ENCODE measurements around the gene RAPGEF2.
"Not testable (repeated sequence)": the region's sequence is repeated elsewhere in the genome, so short reads cannot be mapped to it uniquely, and the experiment has no call there.

The RAPGEF2 gene

GRCh38 chr4:159097785-159098184, 5.1 kb upstream of the RAPGEF2 start:
- DNase-seq (ENCODE audit: low spot score), result no peak

GRCh38 chr4:159098482-159099127, 4.3 kb upstream of the RAPGEF2 start:
- DNase-seq (ENCODE audit: low spot score), result no peak

DNA sequence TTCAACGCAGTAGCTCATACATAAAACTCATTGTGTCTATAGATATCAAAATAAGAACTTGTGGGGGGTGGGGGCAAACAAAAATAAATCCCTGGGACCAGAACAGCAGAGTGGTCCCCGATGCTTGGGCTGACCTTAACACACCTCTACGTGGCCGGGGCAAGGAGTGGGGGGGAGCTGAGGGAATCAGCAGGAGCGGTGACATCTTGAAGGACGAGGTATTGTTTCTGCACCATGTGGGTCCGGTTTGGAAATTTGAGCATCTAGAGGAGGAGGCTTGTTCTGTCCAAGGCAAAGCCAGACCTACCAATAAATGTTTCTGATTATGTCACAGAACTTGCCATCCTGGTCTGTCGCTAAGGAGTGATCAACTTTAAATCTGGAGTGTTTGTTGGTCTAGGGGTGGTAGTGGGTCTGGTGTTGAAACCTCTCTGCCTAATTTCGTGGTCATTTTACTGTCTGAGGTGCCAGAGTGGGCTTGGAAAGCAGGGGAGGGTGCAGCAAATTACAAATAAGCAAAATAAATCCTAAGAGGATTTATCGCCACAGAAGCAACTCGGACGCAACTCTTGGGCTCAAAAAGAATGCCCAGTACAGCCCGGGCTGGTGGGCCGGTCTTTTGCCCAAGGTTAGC, 774 bp upstream of the RAPGEF2 start:
- DNase-seq (ENCODE audit: low spot score), result peak; percentile 39

DNA sequence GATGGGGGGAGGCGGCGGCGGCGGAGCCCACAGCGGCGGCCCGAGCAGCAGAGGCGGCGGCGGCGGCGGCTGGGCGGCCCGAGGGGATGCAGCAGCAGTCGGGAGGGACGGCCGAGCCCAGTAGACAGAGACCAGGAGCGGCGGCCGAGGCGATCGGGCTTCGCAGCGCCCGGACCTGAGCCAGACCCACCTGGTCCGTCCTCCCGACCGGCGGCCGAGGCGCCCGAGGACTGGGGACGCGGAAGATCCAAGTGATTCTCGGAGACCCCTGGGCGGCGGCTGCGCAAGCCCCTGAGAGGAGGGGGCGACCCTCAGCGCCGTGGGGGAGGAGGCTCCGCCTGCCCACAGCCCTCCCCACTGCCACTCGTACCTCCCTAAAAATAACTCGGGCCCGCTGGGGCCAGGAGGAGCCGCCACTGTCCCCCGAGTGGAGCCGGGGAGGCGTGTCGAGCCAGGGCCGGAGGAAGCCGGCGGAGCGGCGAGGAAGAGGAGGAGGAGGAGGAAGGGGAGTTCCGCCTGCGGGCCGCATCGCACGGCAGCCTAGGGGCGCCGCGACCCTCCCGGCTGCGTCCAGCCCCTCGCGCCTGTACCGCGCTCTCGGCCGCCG, 608 bp downstream of the RAPGEF2 start:
- DNase-seq (ENCODE audit: low spot score), result no peak

- DNase-seq (ENCODE audit: low spot score), result no peak
Observed at GRCh38 chr4:159104694-159105414, 2.0 kb downstream of the RAPGEF2 start.

- no peak for DNase-seq (ENCODE audit: low spot score)
Observed at GRCh38 chr4:159105761-159106243, 2.9 kb downstream of the RAPGEF2 start.

GRCh38 chr4:159106636-159107035, 3.8 kb downstream of the RAPGEF2 start:
- DNase-seq (ENCODE audit: low spot score), result no peak

GRCh38 chr4:159107203-159107925, 4.5 kb downstream of the RAPGEF2 start:
- DNase-seq (ENCODE audit: low spot score), result no peak

- DNase-seq (ENCODE audit: low spot score), result no peak
Observed at GRCh38 chr4:159108124-159108523, 5.2 kb downstream of the RAPGEF2 start.

GRCh38 chr4:159110961-159111360, 8.1 kb downstream of the RAPGEF2 start:
- no peak for DNase-seq (ENCODE audit: low spot score)

DNA sequence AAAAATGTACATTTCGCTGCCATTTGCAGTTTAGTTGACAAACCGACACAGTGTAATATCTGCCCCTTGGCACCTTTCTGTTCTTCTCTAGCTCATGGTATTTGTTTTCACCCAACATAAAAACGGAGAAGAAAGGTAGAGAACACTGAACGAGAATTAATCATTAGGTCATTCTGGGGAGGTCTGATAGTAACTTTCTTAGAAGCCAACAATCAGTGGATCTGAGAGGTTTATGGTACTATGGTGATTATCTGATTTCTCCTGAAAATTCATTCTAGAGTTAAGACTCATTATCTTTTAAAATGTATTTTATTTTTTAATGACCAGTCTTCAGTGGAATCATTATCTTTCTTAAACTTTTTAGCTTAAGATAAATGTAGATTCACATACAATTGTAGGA, 8.5 kb downstream of the RAPGEF2 start:
- no peak for DNase-seq (ENCODE audit: low spot score)

- not testable (repeated sequence) for DNase-seq (ENCODE audit: low spot score)
Observed at GRCh38 chr4:159113366-159113765, 10.5 kb downstream of the RAPGEF2 start.

DNA sequence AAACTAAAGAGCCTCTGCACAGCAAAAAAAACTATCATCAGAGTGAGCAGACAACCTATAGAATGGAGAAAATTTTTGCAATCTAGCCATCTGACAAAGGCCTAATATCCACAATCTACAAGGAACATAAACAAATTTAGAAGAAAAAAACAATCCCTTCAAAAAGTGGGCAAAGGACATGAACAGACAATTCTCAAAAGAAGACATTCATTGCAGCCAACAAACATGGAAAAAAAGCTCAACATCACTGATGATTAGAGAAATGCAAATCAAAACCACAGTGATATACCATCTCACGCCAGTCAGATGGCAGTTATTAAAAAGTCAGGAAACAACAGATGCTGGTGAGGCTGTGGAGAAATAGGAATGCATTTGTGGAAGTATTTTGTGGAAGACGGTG, 13.2 kb downstream of the RAPGEF2 start:
- not testable (repeated sequence) for DNase-seq (ENCODE audit: low spot score)

GRCh38 chr4:159116693-159117092, 13.8 kb downstream of the RAPGEF2 start:
- DNase-seq (ENCODE audit: low spot score), result not testable (repeated sequence)

DNA sequence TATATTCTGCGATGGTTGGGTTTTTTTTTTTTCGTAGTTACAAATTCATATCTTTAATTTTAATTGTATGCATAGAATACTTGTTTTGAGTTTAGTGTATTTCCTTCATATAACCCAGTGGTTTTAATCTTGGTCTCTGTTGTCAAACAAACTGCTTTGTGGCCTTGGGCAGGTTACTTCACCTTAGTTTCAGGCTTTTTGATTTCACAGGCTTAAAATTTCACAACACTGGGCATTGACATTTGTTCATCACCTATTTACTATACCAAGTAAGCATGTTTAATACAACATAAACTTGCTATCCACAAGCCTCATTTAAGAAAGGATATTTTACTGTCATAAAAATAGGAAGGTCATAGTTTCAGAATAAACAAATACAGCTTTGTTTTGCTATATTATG, 14.7 kb downstream of the RAPGEF2 start:
- no peak for DNase-seq (ENCODE audit: low spot score)

GRCh38 chr4:159117968-159118367, 15.1 kb downstream of the RAPGEF2 start:
- no peak for DNase-seq (ENCODE audit: low spot score)

GRCh38 chr4:159121371-159121770, 18.5 kb downstream of the RAPGEF2 start:
- no peak for DNase-seq (ENCODE audit: low spot score)

GRCh38 chr4:159126716-159127115, 23.8 kb downstream of the RAPGEF2 start:
- no peak for DNase-seq (ENCODE audit: low spot score)

DNA sequence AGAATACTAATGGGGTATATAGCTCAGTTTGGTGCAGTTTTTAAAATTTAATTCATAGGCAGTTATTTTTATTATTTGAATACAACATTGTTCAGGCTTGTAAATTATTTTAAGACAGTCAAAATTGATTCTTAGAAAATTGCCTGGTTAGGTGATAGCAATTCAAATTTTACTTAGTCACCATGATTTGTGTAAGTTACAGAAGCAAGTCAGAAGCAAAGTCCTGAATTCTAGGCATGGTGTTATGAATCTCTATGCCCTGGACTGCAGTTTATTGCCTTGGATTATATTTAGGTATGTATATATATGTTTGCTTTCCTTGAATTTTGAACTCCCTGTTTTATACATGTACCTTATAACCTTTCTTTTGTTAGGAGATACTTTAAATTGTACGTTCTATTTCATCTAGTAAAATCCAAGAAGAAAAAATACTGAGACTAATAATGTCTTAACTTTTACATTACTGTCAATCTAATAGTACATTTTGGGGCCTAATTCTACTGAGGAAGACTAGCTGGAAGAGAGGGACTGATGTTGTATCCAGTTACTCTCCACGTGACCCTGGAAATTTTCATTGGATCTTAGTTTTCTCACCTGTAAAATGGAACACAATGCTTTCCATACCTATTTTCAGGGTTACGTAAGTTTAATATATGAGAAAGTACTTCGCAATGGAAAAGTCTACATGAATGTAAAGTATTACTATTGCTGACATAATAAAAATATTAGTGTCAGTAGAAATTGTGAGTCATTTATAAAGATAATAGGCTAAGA, 25.1 kb downstream of the RAPGEF2 start:
- DNase-seq (ENCODE audit: low spot score), result no peak

DNA sequence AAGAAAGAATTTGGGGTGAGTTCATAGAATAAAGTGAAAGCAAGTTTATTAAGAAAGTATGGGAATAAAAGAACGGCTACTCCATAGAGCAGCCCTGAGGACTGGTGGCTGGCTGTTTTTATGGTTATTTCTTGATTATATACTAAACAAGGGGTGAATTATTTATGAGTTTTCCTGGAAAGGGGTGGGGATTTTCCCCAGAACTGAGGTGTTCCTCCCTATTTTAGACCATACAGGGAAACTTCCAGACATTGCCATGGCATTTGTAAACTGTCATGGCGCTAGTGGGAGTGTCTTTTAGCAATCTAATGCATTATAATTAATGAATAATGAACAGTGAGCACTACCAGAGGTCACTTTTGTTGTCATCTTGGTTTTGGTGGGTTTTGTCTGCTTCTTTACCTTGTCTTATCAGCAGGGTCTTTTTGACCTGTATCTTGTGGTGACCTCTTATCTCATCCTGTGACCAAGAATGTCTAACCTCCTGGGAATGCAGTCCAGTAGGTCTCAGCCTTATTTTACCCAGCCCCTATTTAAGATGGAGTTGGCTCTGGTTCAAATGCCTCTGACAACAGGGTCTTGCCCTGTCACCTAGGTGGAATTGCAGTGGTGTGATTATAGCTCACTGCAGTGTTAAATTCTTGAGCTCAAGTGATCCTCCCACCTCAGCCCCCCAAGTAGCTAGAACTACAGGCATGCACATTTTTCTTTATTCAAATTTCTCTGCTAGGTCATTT, 27.1 kb downstream of the RAPGEF2 start:
- no peak for DNase-seq (ENCODE audit: low spot score)

- no peak for DNase-seq (ENCODE audit: low spot score)
Observed at GRCh38 chr4:159131564-159131963, 28.7 kb downstream of the RAPGEF2 start.
